ENCODE results near the gene LRRC2.
"Not testable (repeated sequence)": the region's sequence is repeated elsewhere in the genome, so short reads cannot be mapped to it uniquely, and the experiment has no call there.

Gene LRRC2

GRCh38 chr3:46539443-46540005 is 26.6 kb downstream of the LRRC2 start:
- Histone ChIP-seq H3K4me1 (ENCODE audit: insufficient read depth, low read length, poor library complexity, severe bottlenecking) (peaks cover 61% of the 10 kb centered on the region), H3K36me3 (ENCODE audit: insufficient read depth, low read length) (no peaks in the 10 kb centered on the region), H3K9me3 (ENCODE audit: insufficient read depth, low read depth, low read length) (no peaks in the 10 kb centered on the region), H3K79me2 (ENCODE audit: insufficient read depth, low read length) (no peaks in the 10 kb centered on the region), H3K9ac (ENCODE audit: low read depth, low read length, poor library complexity, severe bottlenecking) (peak overlapping the region; percentile 82), H2AFZ (ENCODE audit: low read length) (peak overlapping the region; percentile 7; the same call in 1 of the 2 replicates), H3K9me2 (replicated peaks; ENCODE audit: low read depth, low read length) (no peaks in the 10 kb centered on the region), H4K20me1 (ENCODE audit: insufficient read depth, low read length, poor library complexity, severe bottlenecking) (no peaks in the 10 kb centered on the region), H3K4me3 (ENCODE audit: low read length, poor library complexity, severe bottlenecking) (peak overlapping the region; percentile 72), H3K27me3 (ENCODE audit: insufficient read depth, low read length, poor library complexity, severe bottlenecking) (no peaks in the 10 kb centered on the region), H3F3A (ENCODE audit: low read depth) (peaks cover 15% of the 10 kb centered on the region), H3K4me2 (ENCODE audit: low read depth, low read length, poor library complexity, severe bottlenecking) (peak overlapping the region; percentile 97)
- TF ChIP-seq CTCF (conservative IDR thresholded peaks at IDR 0.05; ENCODE audit: low read length) (no peak), EZH2phosphoT487 (IDR thresholded peaks at IDR 0.05; ENCODE audit: borderline replicate concordance) (no peak)

- H3K9ac ChIP-seq (ENCODE audit: low read depth, low read length, poor library complexity, severe bottlenecking), result peak overlapping the region; percentile 82
- no peaks in the 10 kb centered on the region for H3K27me3 ChIP-seq (ENCODE audit: insufficient read depth, low read length, poor library complexity, severe bottlenecking)
- no peaks in the 10 kb centered on the region for H3K79me2 ChIP-seq (ENCODE audit: insufficient read depth, low read length)
- peaks cover 61% of the 10 kb centered on the region for H3K4me1 ChIP-seq (ENCODE audit: insufficient read depth, low read length, poor library complexity, severe bottlenecking)
- no peaks in the 10 kb centered on the region for H3K36me3 ChIP-seq (ENCODE audit: insufficient read depth, low read length)
- H3K9me3 ChIP-seq (ENCODE audit: insufficient read depth, low read depth, low read length), result no peaks in the 10 kb centered on the region
- H3K4me3 ChIP-seq (ENCODE audit: low read length, poor library complexity, severe bottlenecking), result peak overlapping the region; percentile 72
- no peaks in the 10 kb centered on the region for H4K20me1 ChIP-seq (ENCODE audit: insufficient read depth, low read length, poor library complexity, severe bottlenecking)
- peak overlapping the region; percentile 7; the same call in 1 of the 2 replicates for H2AFZ ChIP-seq (ENCODE audit: low read length)
- no peak for TF ChIP-seq CTCF (conservative IDR thresholded peaks at IDR 0.05; ENCODE audit: low read length)
- no peak for TF ChIP-seq EZH2phosphoT487 (IDR thresholded peaks at IDR 0.05; ENCODE audit: borderline replicate concordance)
- H3K4me2 ChIP-seq (ENCODE audit: low read depth, low read length, poor library complexity, severe bottlenecking), result peak overlapping the region; percentile 97
- no peaks in the 10 kb centered on the region for H3K9me2 ChIP-seq (replicated peaks; ENCODE audit: low read depth, low read length)
- peaks cover 15% of the 10 kb centered on the region for H3F3A ChIP-seq (ENCODE audit: low read depth)
These were observed 27.2 kb downstream of the LRRC2 start for GRCh38 chr3:46538803-46539442.

- not testable (repeated sequence) for H3K9me2 ChIP-seq (replicated peaks; ENCODE audit: low read depth, low read length); H3K27me3 ChIP-seq (ENCODE audit: insufficient read depth, low read length, poor library complexity, severe bottlenecking); H2AFZ ChIP-seq (ENCODE audit: low read length); H3K79me2 ChIP-seq (ENCODE audit: insufficient read depth, low read length); H3K9me3 ChIP-seq (ENCODE audit: insufficient read depth, low read depth, low read length); H3K36me3 ChIP-seq (ENCODE audit: insufficient read depth, low read length); H4K20me1 ChIP-seq (ENCODE audit: insufficient read depth, low read length, poor library complexity, severe bottlenecking)
- Histone ChIP-seq H3F3A (ENCODE audit: low read depth) (peaks cover 15% of the 10 kb centered on the region), H3K9ac (ENCODE audit: low read depth, low read length, poor library complexity, severe bottlenecking) (peak overlapping the region; percentile 64), H3K4me2 (ENCODE audit: low read depth, low read length, poor library complexity, severe bottlenecking) (peak overlapping the region; percentile 97), H3K4me3 (ENCODE audit: low read length, poor library complexity, severe bottlenecking) (peak overlapping the region; percentile 72), H3K4me1 (ENCODE audit: insufficient read depth, low read length, poor library complexity, severe bottlenecking) (peaks cover 61% of the 10 kb centered on the region)
These were observed 27.7 kb downstream of the LRRC2 start for GRCh38 chr3:46538425-46538802.

- H2AFZ ChIP-seq (ENCODE audit: low read length), result no peak overlapping the region
These were observed 28.3 kb downstream of the LRRC2 start for GRCh38 chr3:46537779-46538178.

More at GRCh38 chr3:46537779-46538178, 28.3 kb downstream of the LRRC2 start:
- H3K4me3 ChIP-seq (ENCODE audit: low read length, poor library complexity, severe bottlenecking), result peak overlapping the region; percentile 72
- peak overlapping the region; percentile 97 for H3K4me2 ChIP-seq (ENCODE audit: low read depth, low read length, poor library complexity, severe bottlenecking)
- no peak for TF ChIP-seq CTCF (conservative IDR thresholded peaks at IDR 0.05; ENCODE audit: low read length)
- no peak for TF ChIP-seq EZH2phosphoT487 (IDR thresholded peaks at IDR 0.05; ENCODE audit: borderline replicate concordance)
- no peaks in the 10 kb centered on the region for H3K9me3 ChIP-seq (ENCODE audit: insufficient read depth, low read depth, low read length)
- H3K4me1 ChIP-seq (ENCODE audit: insufficient read depth, low read length, poor library complexity, severe bottlenecking), result peaks cover 64% of the 10 kb centered on the region
- H3K9ac ChIP-seq (ENCODE audit: low read depth, low read length, poor library complexity, severe bottlenecking), result peak overlapping the region; percentile 64
- no peaks in the 10 kb centered on the region for H3K79me2 ChIP-seq (ENCODE audit: insufficient read depth, low read length)
- no peaks in the 10 kb centered on the region for H3K27me3 ChIP-seq (ENCODE audit: insufficient read depth, low read length, poor library complexity, severe bottlenecking)
- no peaks in the 10 kb centered on the region for H3K9me2 ChIP-seq (replicated peaks; ENCODE audit: low read depth, low read length)
- H3K36me3 ChIP-seq (ENCODE audit: insufficient read depth, low read length), result no peaks in the 10 kb centered on the region
- peaks cover 15% of the 10 kb centered on the region for H3F3A ChIP-seq (ENCODE audit: low read depth)
- no peaks in the 10 kb centered on the region for H4K20me1 ChIP-seq (ENCODE audit: insufficient read depth, low read length, poor library complexity, severe bottlenecking)
